ENCODE results near the gene SV2C. TPM values are rescaled to one million over a fixed set of nuclear protein-coding genes. Genes with fewer than 3 reads are reported as not detected.

The SV2C gene
- total RNA-seq, 1 donor from 2014 or later, result 0.15 TPM

GRCh38 chr5:76252437-76252836 is 169.3 kb downstream of the SV2C start:
- no peak overlapping the region for H3K4me3 Mint-ChIP-seq (ENCODE audit: unreplicated experiment)
- no peak for DNase-seq (ENCODE audit: low spot score)
- no peaks in the 10 kb centered on the region for H3K4me1 Mint-ChIP-seq (ENCODE audit: unreplicated experiment)
- H3K36me3 Mint-ChIP-seq (ENCODE audit: low read depth, unreplicated experiment), result no peaks in the 10 kb centered on the region
- H3K27ac Mint-ChIP-seq (ENCODE audit: unreplicated experiment), result no peak overlapping the region
- no peaks in the 10 kb centered on the region for H3K9me3 Mint-ChIP-seq (ENCODE audit: unreplicated experiment)
- no peak for TF ChIP-seq CTCF (IDR thresholded peaks at IDR 0.05; ENCODE audit: unreplicated experiment)
- peaks cover 1% of the 10 kb centered on the region for H3K27me3 Mint-ChIP-seq (ENCODE audit: unreplicated experiment)

- Mint-ChIP-seq H3K27me3 (ENCODE audit: unreplicated experiment) (peaks cover 1% of the 10 kb centered on the region), H3K9me3 (ENCODE audit: unreplicated experiment) (no peaks in the 10 kb centered on the region), H3K36me3 (ENCODE audit: low read depth, unreplicated experiment) (no peaks in the 10 kb centered on the region), H3K27ac (ENCODE audit: unreplicated experiment) (no peak overlapping the region), H3K4me1 (ENCODE audit: unreplicated experiment) (no peaks in the 10 kb centered on the region), H3K4me3 (ENCODE audit: unreplicated experiment) (no peak overlapping the region)
- DNase-seq (ENCODE audit: low spot score), result peak; percentile 59
- TF ChIP-seq CTCF (IDR thresholded peaks at IDR 0.05; ENCODE audit: unreplicated experiment), result no peak
Observed at GRCh38 chr5:76256116-76256889, 173.1 kb downstream of the SV2C start.

- Mint-ChIP-seq H3K9me3 (ENCODE audit: unreplicated experiment) (no peaks in the 10 kb centered on the region), H3K36me3 (ENCODE audit: low read depth, unreplicated experiment) (no peaks in the 10 kb centered on the region), H3K27me3 (ENCODE audit: unreplicated experiment) (peaks cover 1% of the 10 kb centered on the region)
Observed at GRCh38 chr5:76257225-76257833, 174.1 kb downstream of the SV2C start.

GRCh38 chr5:76257897-76258296 is 174.7 kb downstream of the SV2C start:
- no peak overlapping the region for H3K27ac Mint-ChIP-seq (ENCODE audit: unreplicated experiment)
- TF ChIP-seq CTCF (IDR thresholded peaks at IDR 0.05; ENCODE audit: unreplicated experiment), result no peak
- H3K36me3 Mint-ChIP-seq (ENCODE audit: low read depth, unreplicated experiment), result no peaks in the 10 kb centered on the region
- no peak for DNase-seq (ENCODE audit: low spot score)
- no peaks in the 10 kb centered on the region for H3K4me1 Mint-ChIP-seq (ENCODE audit: unreplicated experiment)
- no peaks in the 10 kb centered on the region for H3K9me3 Mint-ChIP-seq (ENCODE audit: unreplicated experiment)
- H3K4me3 Mint-ChIP-seq (ENCODE audit: unreplicated experiment), result no peak overlapping the region
- H3K27me3 Mint-ChIP-seq (ENCODE audit: unreplicated experiment), result peaks cover 1% of the 10 kb centered on the region

More at GRCh38 chr5:76257225-76257833, 174.1 kb downstream of the SV2C start:
- Mint-ChIP-seq H3K4me1 (ENCODE audit: unreplicated experiment) (no peaks in the 10 kb centered on the region), H3K27ac (ENCODE audit: unreplicated experiment) (no peak overlapping the region), H3K4me3 (ENCODE audit: unreplicated experiment) (no peak overlapping the region)
- DNase-seq (ENCODE audit: low spot score), result no peak
- TF ChIP-seq CTCF (IDR thresholded peaks at IDR 0.05; ENCODE audit: unreplicated experiment), result no peak

GRCh38 chr5:76264681-76265080 is 181.5 kb downstream of the SV2C start:
- Mint-ChIP-seq H3K4me3 (ENCODE audit: unreplicated experiment) (no peak overlapping the region), H3K36me3 (ENCODE audit: low read depth, unreplicated experiment) (no peaks in the 10 kb centered on the region), H3K9me3 (ENCODE audit: unreplicated experiment) (no peaks in the 10 kb centered on the region), H3K27me3 (ENCODE audit: unreplicated experiment) (peaks cover 2% of the 10 kb centered on the region), H3K27ac (ENCODE audit: unreplicated experiment) (no peak overlapping the region), H3K4me1 (ENCODE audit: unreplicated experiment) (no peaks in the 10 kb centered on the region)
- no peak for TF ChIP-seq CTCF (IDR thresholded peaks at IDR 0.05; ENCODE audit: unreplicated experiment)
- no peak for DNase-seq (ENCODE audit: low spot score)
